ENCODE measurements around the gene HIC2.
"Not testable (repeated sequence)": the region's sequence is repeated elsewhere in the genome, so short reads cannot be mapped to it uniquely, and the experiment has no call there.

Gene HIC2

DNA sequence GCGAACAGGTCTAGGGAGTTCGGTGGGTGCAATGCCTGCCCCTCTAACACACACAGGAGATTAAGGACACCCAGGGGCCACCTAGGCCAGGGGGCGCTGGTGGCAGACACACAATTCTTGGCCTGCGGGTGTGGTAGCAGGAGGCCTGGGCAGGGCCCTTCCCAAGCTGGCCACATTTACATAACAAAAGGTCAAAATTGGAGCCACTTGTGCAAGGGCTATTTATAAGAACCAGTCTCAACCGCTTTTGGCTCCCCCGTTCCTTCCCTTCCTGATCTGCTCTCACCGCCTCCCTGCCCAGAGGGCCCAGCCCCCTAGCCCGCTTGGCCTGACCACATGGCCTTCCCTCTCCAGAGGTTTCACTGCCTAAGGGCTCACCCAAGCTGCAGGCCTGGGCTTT, 75.1 kb downstream of the HIC2 start:
- not testable (repeated sequence) for DNase-seq (ENCODE audit: low read depth)

- not testable (repeated sequence) for DNase-seq (ENCODE audit: low read depth)
Observed at GRCh38 chr22:21493789-21494782, 76.9 kb downstream of the HIC2 start.

DNA sequence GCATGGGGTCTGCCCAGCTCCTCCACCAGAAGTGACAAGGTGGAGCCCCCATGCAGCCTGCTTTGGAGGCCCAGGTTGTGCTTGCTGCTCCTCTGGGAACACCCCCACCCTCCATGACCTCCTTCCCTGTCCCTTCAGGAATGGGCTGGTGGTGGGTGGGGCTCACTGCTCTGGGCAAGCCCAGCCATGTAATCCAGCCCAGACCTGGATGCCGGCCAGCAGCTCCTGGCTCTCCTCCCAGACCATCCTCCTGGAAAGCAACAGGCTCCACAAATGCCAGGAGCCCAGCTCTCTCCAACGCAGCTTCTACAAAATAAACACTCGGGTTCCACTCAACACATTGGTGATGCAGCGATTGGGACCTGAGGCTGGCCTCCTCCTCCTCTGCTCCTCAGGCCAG, 80.8 kb downstream of the HIC2 start:
- DNase-seq (ENCODE audit: low read depth): not testable (repeated sequence)

DNA sequence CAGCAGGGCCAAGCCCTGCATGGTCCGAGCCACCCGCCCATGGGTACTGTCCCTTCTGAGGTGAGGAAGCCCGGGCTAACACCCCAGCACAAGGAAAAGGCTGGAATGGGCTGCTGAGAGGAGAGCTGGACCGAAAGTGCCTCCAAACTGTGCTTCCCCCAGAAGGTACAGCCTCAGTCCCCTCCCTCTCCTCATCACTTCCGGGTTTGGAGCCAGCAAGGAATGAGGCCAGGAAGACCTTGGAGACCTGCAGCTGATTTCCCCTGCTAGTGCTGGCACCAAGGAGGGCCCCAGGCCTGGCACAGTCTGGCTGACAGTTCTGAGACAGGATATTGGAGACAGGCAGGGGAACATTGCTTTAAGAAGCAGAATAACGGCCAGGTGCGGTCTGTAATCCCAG, 81.3 kb downstream of the HIC2 start:
- DNase-seq (ENCODE audit: low read depth): not testable (repeated sequence)

- DNase-seq (ENCODE audit: low read depth): not testable (repeated sequence)
Observed at GRCh38 chr22:21499623-21500506, 82.7 kb downstream of the HIC2 start.
